Mesodermal cell (in vitro differentiated cells): ENCODE measurements around the gene PHF21A.

Source experiments
- H3K27ac ChIP-seq: 2 replicates; pipeline ENCODE4 v1.7.0; 2013; ENCODE audit warnings: mild to moderate bottlenecking, low read depth, low read length, moderate library complexity; ENCODE audit not compliant: severe bottlenecking
- H3K36me3 ChIP-seq: 2 replicates; pipeline ENCODE4 v1.7.1; 2013; ENCODE audit warnings: mild to moderate bottlenecking, low read length, moderate library complexity; ENCODE audit not compliant: control insufficient read depth, insufficient read depth
- H3K4me1 ChIP-seq: one replicate; pipeline ENCODE4 v1.7.1; 2013; ENCODE audit warnings: mild to moderate bottlenecking, low read length; ENCODE audit not compliant: insufficient read depth, control insufficient read depth, poor library complexity, severe bottlenecking
- H3K4me3 ChIP-seq: 2 replicates; pipeline ENCODE4 v1.7.0; 2013; ENCODE audit warnings: low read length, control low read depth, mild to moderate bottlenecking; ENCODE audit not compliant: insufficient read depth, poor library complexity, severe bottlenecking; ENCODE audit errors: extremely low read depth
- H3K9me3 ChIP-seq: 2 replicates; pipeline ENCODE4 v1.7.1; 2013; ENCODE audit warnings: mild to moderate bottlenecking, low read length, moderate library complexity; ENCODE audit not compliant: control insufficient read depth
- WGBS, 2 experiments: methylation state at CpG; one replicate each; pipeline ENCODE4 v1.1.5; 2013; ENCODE audit warnings: missing lambda C conversion rate in 2 of 2; ENCODE audit not compliant: insufficient coverage in 2 of 2; 5-methylcytosine and 5-hydroxymethylcytosine counted together

The PHF21A gene

GRCh38 chr11:46055371-46055770 is 65.9 kb downstream of the PHF21A start:
- no CpG with 5 or more reads among the region's 1 CpG for WGBS, 2 experiments
- Histone ChIP-seq H3K36me3 (no peaks in the 10 kb centered on the region), H3K4me3 (no peak overlapping the region), H3K27ac (peak overlapping the region; percentile 38), H3K4me1 (peaks cover 38% of the 10 kb centered on the region), H3K9me3 (no peaks in the 10 kb centered on the region)

- Histone ChIP-seq H3K9me3 (no peaks in the 10 kb centered on the region), H3K27ac (peak overlapping the region; percentile 80), H3K36me3 (peaks cover 10% of the 10 kb centered on the region), H3K4me1 (peaks cover 51% of the 10 kb centered on the region), H3K4me3 (no peak overlapping the region)
- 60% methylated on average over 1 of the region's 1 CpG; no CpG with 5 or more reads in 1 of the 2 experiments for WGBS, 2 experiments
Measured at GRCh38 chr11:46051102-46051501, 70.2 kb downstream of the PHF21A start.

GRCh38 chr11:46050662-46051061 is 70.6 kb downstream of the PHF21A start:
- Histone ChIP-seq H3K9me3 (no peaks in the 10 kb centered on the region), H3K4me1 (peaks cover 48% of the 10 kb centered on the region), H3K4me3 (no peak overlapping the region), H3K27ac (peak overlapping the region; percentile 80), H3K36me3 (peaks cover 10% of the 10 kb centered on the region)
- WGBS, 2 experiments: 75 to 83% methylated on average over 1 to 2 of the region's 2 CpGs

- Histone ChIP-seq H3K4me3 (no peak overlapping the region), H3K27ac (peak overlapping the region; percentile 80), H3K36me3 (peaks cover 10% of the 10 kb centered on the region), H3K4me1 (peaks cover 42% of the 10 kb centered on the region), H3K9me3 (no peaks in the 10 kb centered on the region)
- WGBS, 2 experiments: 0 to 12% methylated on average over 2 to 4 of the region's 4 CpGs
Measured at GRCh38 chr11:46050003-46050461, 71.2 kb downstream of the PHF21A start.

- H3K4me3 ChIP-seq: no peak overlapping the region
- no peaks in the 10 kb centered on the region for H3K9me3 ChIP-seq
- H3K4me1 ChIP-seq: peaks cover 39% of the 10 kb centered on the region
- peak overlapping the region; percentile 80 for H3K27ac ChIP-seq
- 42 to 81% methylated on average over 2 to 4 of the region's 7 CpGs for WGBS, 2 experiments
- H3K36me3 ChIP-seq: peaks cover 10% of the 10 kb centered on the region
Measured at GRCh38 chr11:46049325-46049897, 71.8 kb downstream of the PHF21A start.

- no CpG with 5 or more reads among the region's 1 CpG for WGBS, 2 experiments
- Histone ChIP-seq H3K27ac (no peak overlapping the region), H3K4me3 (no peak overlapping the region), H3K9me3 (no peaks in the 10 kb centered on the region), H3K36me3 (peaks cover 10% of the 10 kb centered on the region), H3K4me1 (peaks cover 39% of the 10 kb centered on the region)
Measured at GRCh38 chr11:46048198-46048597, 73.1 kb downstream of the PHF21A start.

GRCh38 chr11:46047520-46047919 is 73.7 kb downstream of the PHF21A start:
- H3K36me3 ChIP-seq: peaks cover 10% of the 10 kb centered on the region
- H3K4me1 ChIP-seq: peaks cover 35% of the 10 kb centered on the region
- no peaks in the 10 kb centered on the region for H3K9me3 ChIP-seq
- no peak overlapping the region for H3K27ac ChIP-seq
- H3K4me3 ChIP-seq: no peak overlapping the region

GRCh38 chr11:46045811-46046210 is 75.4 kb downstream of the PHF21A start:
- Histone ChIP-seq H3K36me3 (peaks cover 10% of the 10 kb centered on the region), H3K4me3 (no peak overlapping the region), H3K9me3 (no peaks in the 10 kb centered on the region), H3K27ac (no peak overlapping the region), H3K4me1 (peaks cover 18% of the 10 kb centered on the region)
- WGBS, 2 experiments: 100% methylated on average over 1 of the region's 1 CpG

GRCh38 chr11:46044601-46045000 is 76.7 kb downstream of the PHF21A start:
- H3K36me3 ChIP-seq: peaks cover 10% of the 10 kb centered on the region
- peaks cover 10% of the 10 kb centered on the region for H3K4me1 ChIP-seq
- 86% methylated on average over 1 to 2 of the region's 2 CpGs for WGBS, 2 experiments

GRCh38 chr11:46039990-46040389 is 81.3 kb downstream of the PHF21A start:
- Histone ChIP-seq H3K9me3 (no peaks in the 10 kb centered on the region), H3K4me1 (no peaks in the 10 kb centered on the region), H3K27ac (no peak overlapping the region), H3K4me3 (no peak overlapping the region), H3K36me3 (no peaks in the 10 kb centered on the region)

More at GRCh38 chr11:46044601-46045000, 76.7 kb downstream of the PHF21A start:
- H3K4me3 ChIP-seq: no peak overlapping the region
- no peak overlapping the region for H3K27ac ChIP-seq
- H3K9me3 ChIP-seq: no peaks in the 10 kb centered on the region

GRCh38 chr11:46038529-46038928 is 82.7 kb downstream of the PHF21A start:
- 95 to 100% methylated on average over 1 to 2 of the region's 3 CpGs for WGBS, 2 experiments
- no peak overlapping the region for H3K27ac ChIP-seq
- H3K4me1 ChIP-seq: no peaks in the 10 kb centered on the region
- no peak overlapping the region for H3K4me3 ChIP-seq
- H3K9me3 ChIP-seq: no peaks in the 10 kb centered on the region
- H3K36me3 ChIP-seq: no peaks in the 10 kb centered on the region
